CD4-positive, alpha-beta T cell treated with Interleukin-15 for 1 hour (primary cell): ENCODE results near the gene FTH1.
"Not testable (repeated sequence)": the region's sequence is repeated elsewhere in the genome, so short reads cannot be mapped to it uniquely, and the experiment has no call there.

Experiments used
- DNase-seq: peaks from one replicate; pipeline ENCODE4 v3.0.0-alpha.2; 2020

FTH1 gene

GRCh38 chr11:61963282-61964057 lies 4.0 kb downstream of the FTH1 start:
- peak; percentile 80 for DNase-seq

GRCh38 chr11:61963016-61963281 lies 4.5 kb downstream of the FTH1 start:
- peak; percentile 81 for DNase-seq

DNA sequence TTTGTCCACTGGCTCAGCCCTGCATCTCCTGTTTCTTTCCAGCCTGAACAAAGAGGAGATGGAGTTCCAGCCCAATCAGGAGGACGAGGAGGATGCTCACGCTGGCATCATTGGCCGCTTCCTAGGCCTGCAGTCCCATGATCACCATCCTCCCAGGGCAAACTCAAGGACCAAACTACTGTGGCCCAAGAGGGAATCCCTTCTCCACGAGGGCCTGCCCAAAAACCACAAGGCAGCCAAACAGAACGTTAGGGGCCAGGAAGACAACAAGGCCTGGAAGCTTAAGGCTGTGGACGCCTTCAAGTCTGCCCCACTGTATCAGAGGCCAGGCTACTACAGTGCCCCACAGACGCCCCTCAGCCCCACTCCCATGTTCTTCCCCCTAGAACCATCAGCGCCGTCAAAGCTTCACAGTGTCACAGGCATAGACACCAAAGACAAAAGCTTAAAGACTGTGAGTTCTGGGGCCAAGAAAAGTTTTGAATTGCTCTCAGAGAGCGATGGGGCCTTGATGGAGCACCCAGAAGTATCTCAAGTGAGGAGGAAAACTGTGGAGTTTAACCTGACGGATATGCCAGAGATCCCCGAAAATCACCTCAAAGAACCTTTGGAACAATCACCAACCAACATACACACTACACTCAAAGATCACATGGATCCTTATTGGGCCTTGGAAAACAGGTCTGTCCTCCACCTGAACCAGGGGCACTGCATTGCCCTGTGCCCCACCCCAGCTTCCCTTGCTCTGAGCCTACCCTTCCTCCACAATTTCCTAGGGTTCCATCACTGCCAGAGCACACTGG lies 5.0 kb downstream of the FTH1 start:
- DNase-seq, result peak; percentile 56

GRCh38 chr11:61961570-61962212 lies 5.7 kb downstream of the FTH1 start:
- DNase-seq, result no peak

DNA sequence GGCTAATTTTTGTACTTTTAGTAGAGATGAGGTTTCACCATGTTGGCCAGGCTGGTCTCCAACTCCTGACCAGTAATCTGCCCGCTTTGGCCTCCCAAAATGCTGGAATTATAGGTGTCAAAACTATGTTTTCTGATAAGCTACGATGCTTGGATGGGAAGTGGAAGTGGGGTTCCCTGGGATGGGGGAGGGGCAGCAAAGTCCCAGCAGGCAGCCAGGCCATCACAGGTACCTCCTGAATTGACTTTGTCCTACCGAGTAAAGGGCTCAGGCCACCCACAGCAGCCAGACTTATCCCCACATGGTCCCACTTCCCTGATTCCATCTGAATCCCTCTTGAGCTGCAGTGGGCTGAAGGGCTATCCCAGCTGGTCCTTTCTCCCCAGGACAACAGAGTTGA lies 6.9 kb downstream of the FTH1 start:
- DNase-seq, result no peak

DNA sequence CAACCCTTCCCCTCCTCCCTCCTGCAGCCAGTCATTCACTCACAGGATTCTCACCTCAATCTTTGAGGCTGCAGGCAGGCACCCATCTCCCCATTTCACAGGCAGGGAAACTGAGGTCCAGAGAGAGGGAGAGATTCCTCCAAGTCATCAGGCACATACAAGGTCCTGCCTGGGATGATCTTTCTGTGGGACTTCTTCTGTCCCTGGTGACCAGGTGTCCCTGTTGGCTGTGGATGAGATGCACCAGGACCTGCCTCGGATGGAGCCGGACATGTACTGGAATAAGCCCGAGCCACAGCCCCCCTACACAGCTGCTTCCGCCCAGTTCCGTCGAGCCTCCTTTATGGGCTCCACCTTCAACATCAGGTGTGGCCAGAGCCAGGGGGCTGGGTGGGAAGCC lies 7.8 kb downstream of the FTH1 start:
- DNase-seq, result peak; percentile 9

DNA sequence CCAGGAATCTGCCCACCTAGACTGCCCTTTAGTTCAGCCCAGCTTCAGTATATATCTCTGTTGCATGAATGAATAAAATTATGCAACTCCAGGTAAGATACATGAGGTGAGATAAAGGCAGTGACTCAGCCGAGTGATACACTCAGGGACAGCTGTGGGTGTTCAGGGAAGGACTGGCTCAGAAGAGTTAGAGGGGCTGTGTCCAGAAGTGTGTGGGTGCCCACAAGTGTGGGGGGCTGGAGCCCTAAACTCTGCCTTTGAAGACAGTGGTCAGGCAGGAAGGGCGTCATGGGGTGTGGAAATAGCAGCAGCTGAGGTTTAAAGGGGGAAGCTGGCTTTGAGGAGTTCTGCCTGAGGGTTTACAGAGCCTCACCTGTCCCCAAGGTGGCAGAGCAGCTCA lies 8.3 kb downstream of the FTH1 start:
- peak; percentile 7 for DNase-seq

DNA sequence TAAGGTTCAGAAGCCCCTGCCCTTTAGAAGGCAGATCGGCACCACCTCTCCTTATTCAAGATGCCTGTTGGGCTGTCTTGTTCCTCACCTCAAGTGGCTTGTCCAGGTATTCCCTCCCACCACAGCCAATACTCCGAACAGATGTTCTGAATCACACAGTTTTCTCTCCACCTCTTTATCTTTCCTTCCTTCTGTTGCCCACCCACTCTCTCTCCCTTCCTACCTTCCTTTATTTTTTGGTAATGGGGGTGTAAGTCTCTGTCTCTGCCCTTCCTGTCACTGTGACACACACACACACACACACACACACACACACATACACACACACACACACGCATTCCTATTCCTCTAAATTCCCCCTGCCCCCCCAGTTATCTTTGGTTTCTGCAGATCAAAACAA lies 8.8 kb downstream of the FTH1 start:
- no peak for DNase-seq

- DNase-seq, result peak; percentile 16
Measured at GRCh38 chr11:61957021-61957770, 10.2 kb downstream of the FTH1 start.

- peak; percentile 10 for DNase-seq
Measured at GRCh38 chr11:61956191-61957020, 11.0 kb downstream of the FTH1 start.

GRCh38 chr11:61955422-61956135 lies 11.9 kb downstream of the FTH1 start:
- peak; percentile 38 for DNase-seq

- peak; percentile 74 for DNase-seq
Measured at GRCh38 chr11:61954851-61955421, 12.5 kb downstream of the FTH1 start.

- DNase-seq, result no peak
Measured at GRCh38 chr11:61954106-61954850, 13.2 kb downstream of the FTH1 start.

DNA sequence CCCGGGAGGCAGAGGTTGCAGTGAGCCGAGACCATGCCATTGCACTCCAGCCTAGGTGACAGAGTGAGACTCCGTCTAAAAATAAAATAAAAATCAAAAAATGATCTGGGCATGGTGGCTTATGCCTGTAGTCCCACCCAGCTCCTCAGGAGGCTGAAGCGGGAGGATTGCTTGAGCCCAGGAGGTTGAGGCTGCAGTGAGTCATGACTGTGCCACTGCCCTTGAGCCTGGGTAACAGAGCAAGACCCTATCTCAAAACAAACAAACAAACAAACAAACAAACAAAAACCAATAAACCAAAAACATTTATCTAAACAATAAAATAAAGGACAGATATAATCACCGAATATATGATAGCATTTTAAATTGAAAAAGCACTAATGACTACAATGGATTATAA lies 13.8 kb downstream of the FTH1 start:
- not testable (repeated sequence) for DNase-seq

GRCh38 chr11:61952882-61953281 lies 14.6 kb downstream of the FTH1 start:
- DNase-seq, result no peak

- DNase-seq, result no peak
Measured at GRCh38 chr11:61951484-61952135, 15.8 kb downstream of the FTH1 start.

- no peak for DNase-seq
Measured at GRCh38 chr11:61950035-61950547, 17.3 kb downstream of the FTH1 start, which contains the start of gene BEST1. Gene BEST1, plus strand, starts transcription at chr11:61950351. Its CDS starts 1,456 bp downstream, at chr11:61951807.

GRCh38 chr11:61949169-61950034 lies 18.0 kb downstream of the FTH1 start:
- DNase-seq, result peak; percentile 68

- DNase-seq, result no peak
Measured at GRCh38 chr11:61948505-61948904, 18.9 kb downstream of the FTH1 start.
